HepG2 (cell line): Measurements from ENCODE around the gene PTK7. TPM values are rescaled to one million over a fixed set of nuclear protein-coding genes. Genes with fewer than 3 reads are reported as not detected.
A peak's percentile ranks its signal among the peaks of the same experiment; 100 is the strongest.

Experiments used
- DZIP1 ChIP-seq: sonication (generic); formaldehyde crosslinking; IDR thresholded peaks from 2 replicates; pipeline ENCODE4 v1.5.0; 2020; ENCODE audit warnings: mild to moderate bottlenecking, missing genetic modification reagents
- ESRRA ChIP-seq: sonication (generic); formaldehyde crosslinking; IDR thresholded peaks from 2 replicates; pipeline ENCODE4 v1.5.1; 2020; ENCODE audit warnings: mild to moderate bottlenecking, low read depth, missing genetic modification reagents
- HMGA1 ChIP-seq: sonication (generic); formaldehyde crosslinking; conservative IDR thresholded peaks from 2 replicates; pipeline ENCODE4 v1.4.0; 2020; ENCODE audit warnings: missing genetic modification reagents
- IRF2 ChIP-seq: IDR thresholded peaks from 2 replicates; pipeline ENCODE4 v1.6.1; 2018; ENCODE audit warnings: missing genetic modification reagents, missing compliant biosample characterization
- MAX ChIP-seq: IDR thresholded peaks from 2 replicates; pipeline ENCODE4 v1.6.1; 2012; ENCODE audit warnings: inconsistent platforms
- NFYC ChIP-seq: IDR thresholded peaks from 2 replicates; pipeline ENCODE4 v1.6.1; 2016; ENCODE audit warnings: missing genetic modification reagents, missing compliant biosample characterization
- POGZ ChIP-seq: sonication (generic); formaldehyde crosslinking; IDR thresholded peaks from 2 replicates; pipeline ENCODE4 v1.4.0; 2020; ENCODE audit warnings: mild to moderate bottlenecking, missing genetic modification reagents
- RFX5 ChIP-seq: IDR thresholded peaks from 2 replicates; pipeline ENCODE4 v1.6.1; 2011; ENCODE audit warnings: low read depth, low read length, improper control_type of control experiment
- SKI ChIP-seq: fragments of 450-650 bp; IDR thresholded peaks from one replicate; pipeline ENCODE4 v1.6.1; 2018; ENCODE audit warnings: mild to moderate bottlenecking; ENCODE audit not compliant: partially characterized antibody
- SMC3 ChIP-seq: IDR thresholded peaks from 2 replicates; pipeline ENCODE4 v1.6.1; 2011; ENCODE audit warnings: low read length, improper control_type of control experiment
- SP4 ChIP-seq: sonication (generic); formaldehyde crosslinking; IDR thresholded peaks from 2 replicates; pipeline ENCODE4 v1.8.1; 2023; ENCODE audit warnings: mild to moderate bottlenecking, missing genetic modification reagents
- YEATS4 ChIP-seq: sonication (generic); formaldehyde crosslinking; IDR thresholded peaks from 2 replicates; pipeline ENCODE4 v1.4.0; 2020; ENCODE audit warnings: missing genetic modification reagents, borderline replicate concordance
- ZHX1 ChIP-seq: sonication (generic); formaldehyde crosslinking; IDR thresholded peaks from 2 replicates; pipeline ENCODE4 v1.8.1; 2022; ENCODE audit warnings: low read depth, mild to moderate bottlenecking, missing genetic modification reagents
- ZNF121 ChIP-seq: sonication (generic); formaldehyde crosslinking; IDR thresholded peaks from 2 replicates; pipeline ENCODE4 v1.5.0; 2020; ENCODE audit warnings: mild to moderate bottlenecking, missing genetic modification reagents
- ZNF614 ChIP-seq: IDR thresholded peaks from 2 replicates; pipeline ENCODE4 v1.6.1; 2018; ENCODE audit warnings: missing biosample characterization, missing genetic modification reagents, inconsistent platforms, borderline replicate concordance
- ZNF709 ChIP-seq: sonication (generic); formaldehyde crosslinking; IDR thresholded peaks from 2 replicates; pipeline ENCODE4 v1.5.0; 2020; ENCODE audit warnings: mild to moderate bottlenecking, missing genetic modification reagents
- ZNF770 ChIP-seq: sonication (generic); formaldehyde crosslinking; IDR thresholded peaks from 2 replicates; pipeline ENCODE4 v1.5.0; 2020; ENCODE audit warnings: mild to moderate bottlenecking, missing genetic modification reagents
- polyA plus RNA-seq, 8 experiments: library from polyadenylated mRNA; depleted of rRNA in 3 of 8; stranded (reverse) in 7 of 8; unstranded in 1 of 8; fragments of >200 nt; fragmentation: Illumina TruSeq in 4 of 8; extraction: Trizol in 4 of 8; gene quantifications; 2 replicates each; pipeline versions ENCODE4 v1.2.1 to v1.2.3, GENCODE V29; 2011 to 2016; ENCODE audit warnings: low read depth in 4 of 8, missing spikeins in 1 of 8, mixed read lengths in 1 of 8; ENCODE audit not compliant: insufficient read depth in 1 of 8
- total RNA-seq, 5 experiments: library from RNA; depleted of rRNA; stranded (reverse); fragments of >200 nt; fragmentation: Illumina TruSeq; extraction: Trizol; gene quantifications; 2 replicates each; pipeline ENCODE4 v1.2.3, GENCODE V29; 2016; ENCODE audit warnings: low read depth in 1 of 5
- TF ChIP-seq, protein P1 (sequence below): sonication (generic); formaldehyde crosslinking; conservative IDR thresholded peaks from 2 replicates; pipeline ENCODE4 v1.4.0; 2020; ENCODE audit warnings: missing genetic modification reagents

Gene PTK7
- total and polyA plus RNA-seq, 2 of the 13 experiments (the other 11 are each of a cell fraction or from before 2014, with no cell fraction given): 98.5 to 99.8 TPM

GRCh38 chr6:43059168-43060033 is 16.7 kb upstream of the PTK7 start, which contains the start of the genes KLC4 and MRPL2 (continued):
- peak; percentile 92 for TF ChIP-seq DZIP1 (CRISPR knock-in tag)
- TF ChIP-seq SP4 (CRISPR knock-in tag): peak; percentile 84
- TF ChIP-seq ESRRA (CRISPR knock-in tag): peak; percentile 68
- TF ChIP-seq, protein P1, sequence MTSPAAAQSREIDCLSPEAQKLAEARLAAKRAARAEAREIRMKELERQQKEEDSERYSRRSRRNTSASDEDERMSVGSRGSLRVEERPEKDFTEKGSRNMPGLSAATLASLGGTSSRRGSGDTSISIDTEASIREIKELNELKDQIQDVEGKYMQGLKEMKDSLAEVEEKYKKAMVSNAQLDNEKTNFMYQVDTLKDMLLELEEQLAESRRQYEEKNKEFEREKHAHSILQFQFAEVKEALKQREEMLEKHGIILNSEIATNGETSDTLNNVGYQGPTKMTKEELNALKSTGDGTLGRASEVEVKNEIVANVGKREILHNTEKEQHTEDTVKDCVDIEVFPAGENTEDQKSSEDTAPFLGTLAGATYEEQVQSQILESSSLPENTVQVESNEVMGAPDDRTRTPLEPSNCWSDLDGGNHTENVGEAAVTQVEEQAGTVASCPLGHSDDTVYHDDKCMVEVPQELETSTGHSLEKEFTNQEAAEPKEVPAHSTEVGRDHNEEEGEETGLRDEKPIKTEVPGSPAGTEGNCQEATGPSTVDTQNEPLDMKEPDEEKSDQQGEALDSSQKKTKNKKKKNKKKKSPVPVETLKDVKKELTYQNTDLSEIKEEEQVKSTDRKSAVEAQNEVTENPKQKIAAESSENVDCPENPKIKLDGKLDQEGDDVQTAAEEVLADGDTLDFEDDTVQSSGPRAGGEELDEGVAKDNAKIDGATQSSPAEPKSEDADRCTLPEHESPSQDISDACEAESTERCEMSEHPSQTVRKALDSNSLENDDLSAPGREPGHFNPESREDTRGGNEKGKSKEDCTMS (CRISPR knock-in tag): no peak
- peak; percentile 85 for TF ChIP-seq MAX
- peak; percentile 82 for TF ChIP-seq POGZ (CRISPR knock-in tag)
- peak; percentile 82; the same call in 1 of the 2 replicates for TF ChIP-seq ZNF770 (CRISPR knock-in tag)
- peak; percentile 82 for TF ChIP-seq ZNF121 (CRISPR knock-in tag)
- TF ChIP-seq ZNF614 (CRISPR knock-in tag): peak; percentile 35; the same call in 1 of the 2 replicates
- peak; percentile 34; the same call in 1 of the 2 replicates for TF ChIP-seq YEATS4 (CRISPR knock-in tag)
- TF ChIP-seq IRF2 (CRISPR knock-in tag): peak; percentile 41
- no peak for TF ChIP-seq HMGA1 (CRISPR knock-in tag)
- peak; percentile 71 for TF ChIP-seq RFX5
- TF ChIP-seq ZNF709 (CRISPR knock-in tag): peak; percentile 81
- TF ChIP-seq NFYC (CRISPR knock-in tag): peak; percentile 84
- peak; percentile 62; the same call in 1 of the 2 replicates for TF ChIP-seq ZHX1 (CRISPR knock-in tag)
- TF ChIP-seq SKI: peak; percentile 97
- no peak for TF ChIP-seq SMC3
